Measurements from ENCODE around the gene TTN. TPM values are rescaled to one million over a fixed set of nuclear protein-coding genes. Genes with fewer than 3 reads are reported as not detected.

Gene TTN
- total RNA-seq, 1 experiment from 2014 or later = 0.05 TPM

DNA sequence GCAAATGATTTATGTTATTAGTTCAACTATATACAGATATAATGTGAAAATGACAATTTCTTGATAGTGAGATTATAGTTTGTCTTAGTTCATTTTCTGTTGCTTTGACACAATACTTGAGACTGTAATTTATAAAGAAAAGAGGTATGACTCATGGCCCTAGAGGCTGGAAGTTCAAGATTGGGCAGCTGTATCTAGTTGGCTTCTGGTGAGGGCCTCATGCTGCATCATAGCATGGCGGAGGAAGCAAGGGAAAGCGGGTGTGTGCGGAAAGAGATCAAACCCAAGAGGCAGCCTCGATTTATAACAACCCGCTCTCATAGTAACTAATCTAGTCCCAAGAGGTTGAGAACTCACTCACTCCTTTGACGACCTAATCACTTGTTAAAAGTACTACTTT is 315.6 kb downstream of the TTN start:
- CTCF ChIA-PET = no interaction called here
- H3K79me2 ChIP-seq (ENCODE audit: insufficient read depth, low read length) = 0 out of 2 replicates have a peak, but pooled peaks cover 5% of the 10 kb centered on the region
- H3K4me2 ChIP-seq (ENCODE audit: low read length) = no peak overlapping the region
- no peak overlapping the region for H2AFZ ChIP-seq (ENCODE audit: low read depth, low read length, poor library complexity, severe bottlenecking)
- no peak for DNase-seq (ENCODE audit: low read depth, low spot score)
- H3K27ac ChIP-seq (ENCODE audit: low read depth, low read length) = no peak overlapping the region
- H3K4me3 ChIP-seq (replicated peaks in 1 of 2; ENCODE audit: low read depth in 1 of 2, low read length in 2 of 2) = no peak overlapping the region
- no TSS peak for BruUV-seq (replicated peaks)
- H3K36me3 ChIP-seq (ENCODE audit: control insufficient read depth in 1 of 2, insufficient read depth in 2 of 2, low read length in 2 of 2) = peaks cover 6 to 16% of the 10 kb centered on the region in 2 experiments; a peak in 3 of 4 replicates
- no peaks in the 10 kb centered on the region for H3K9me2 ChIP-seq (ENCODE audit: insufficient read depth)
- H3K4me1 ChIP-seq (ENCODE audit: control insufficient read depth in 1 of 2, insufficient read depth in 2 of 2, low read length in 2 of 2) = no peaks in the 10 kb centered on the region
- H3K27me3 ChIP-seq (ENCODE audit: insufficient read depth, low read length) = no peaks in the 10 kb centered on the region
- POLR2A ChIA-PET = no interaction called here
- RAD21 ChIA-PET (ENCODE audit: low non-redundant PET in 1 of 2, low total read pairs in 2 of 2, uncharacterized antibody in 2 of 2, unreplicated experiment in 2 of 2) = no interaction called here
- H3K9ac ChIP-seq (ENCODE audit: low read length) = no peak overlapping the region
- ATAC-seq = no peak
- no peaks in the 10 kb centered on the region; the same call in 1 of the 2 replicates for H4K20me1 ChIP-seq (ENCODE audit: insufficient read depth)
- no peaks in the 10 kb centered on the region for H3K9me3 ChIP-seq (ENCODE audit: control insufficient read depth in 1 of 2, insufficient read depth in 1 of 2, low read depth in 1 of 2, low read length in 2 of 2)
- intact Hi-C loops (cut with micrococcal nuclease) = loop anchor here (10.0 kb wide), 1 partner anchor 1023 kb away; no protein-coding TSS in a partner anchor
- no peak for TF ChIP-seq CEBPB (IDR thresholded peaks at IDR 0.05; ENCODE audit: low read depth)
- TF ChIP-seq, protein P1, sequence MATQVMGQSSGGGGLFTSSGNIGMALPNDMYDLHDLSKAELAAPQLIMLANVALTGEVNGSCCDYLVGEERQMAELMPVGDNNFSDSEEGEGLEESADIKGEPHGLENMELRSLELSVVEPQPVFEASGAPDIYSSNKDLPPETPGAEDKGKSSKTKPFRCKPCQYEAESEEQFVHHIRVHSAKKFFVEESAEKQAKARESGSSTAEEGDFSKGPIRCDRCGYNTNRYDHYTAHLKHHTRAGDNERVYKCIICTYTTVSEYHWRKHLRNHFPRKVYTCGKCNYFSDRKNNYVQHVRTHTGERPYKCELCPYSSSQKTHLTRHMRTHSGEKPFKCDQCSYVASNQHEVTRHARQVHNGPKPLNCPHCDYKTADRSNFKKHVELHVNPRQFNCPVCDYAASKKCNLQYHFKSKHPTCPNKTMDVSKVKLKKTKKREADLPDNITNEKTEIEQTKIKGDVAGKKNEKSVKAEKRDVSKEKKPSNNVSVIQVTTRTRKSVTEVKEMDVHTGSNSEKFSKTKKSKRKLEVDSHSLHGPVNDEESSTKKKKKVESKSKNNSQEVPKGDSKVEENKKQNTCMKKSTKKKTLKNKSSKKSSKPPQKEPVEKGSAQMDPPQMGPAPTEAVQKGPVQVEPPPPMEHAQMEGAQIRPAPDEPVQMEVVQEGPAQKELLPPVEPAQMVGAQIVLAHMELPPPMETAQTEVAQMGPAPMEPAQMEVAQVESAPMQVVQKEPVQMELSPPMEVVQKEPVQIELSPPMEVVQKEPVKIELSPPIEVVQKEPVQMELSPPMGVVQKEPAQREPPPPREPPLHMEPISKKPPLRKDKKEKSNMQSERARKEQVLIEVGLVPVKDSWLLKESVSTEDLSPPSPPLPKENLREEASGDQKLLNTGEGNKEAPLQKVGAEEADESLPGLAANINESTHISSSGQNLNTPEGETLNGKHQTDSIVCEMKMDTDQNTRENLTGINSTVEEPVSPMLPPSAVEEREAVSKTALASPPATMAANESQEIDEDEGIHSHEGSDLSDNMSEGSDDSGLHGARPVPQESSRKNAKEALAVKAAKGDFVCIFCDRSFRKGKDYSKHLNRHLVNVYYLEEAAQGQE (IDR thresholded peaks at IDR 0.05; ENCODE audit: low read depth) = no peak
- no peak for TF ChIP-seq EGR1 (IDR thresholded peaks at IDR 0.05; ENCODE audit: low read depth)
- no peak for TF ChIP-seq ELF1 (IDR thresholded peaks at IDR 0.05; ENCODE audit: borderline replicate concordance, low read depth)
- TF ChIP-seq, protein P2, sequence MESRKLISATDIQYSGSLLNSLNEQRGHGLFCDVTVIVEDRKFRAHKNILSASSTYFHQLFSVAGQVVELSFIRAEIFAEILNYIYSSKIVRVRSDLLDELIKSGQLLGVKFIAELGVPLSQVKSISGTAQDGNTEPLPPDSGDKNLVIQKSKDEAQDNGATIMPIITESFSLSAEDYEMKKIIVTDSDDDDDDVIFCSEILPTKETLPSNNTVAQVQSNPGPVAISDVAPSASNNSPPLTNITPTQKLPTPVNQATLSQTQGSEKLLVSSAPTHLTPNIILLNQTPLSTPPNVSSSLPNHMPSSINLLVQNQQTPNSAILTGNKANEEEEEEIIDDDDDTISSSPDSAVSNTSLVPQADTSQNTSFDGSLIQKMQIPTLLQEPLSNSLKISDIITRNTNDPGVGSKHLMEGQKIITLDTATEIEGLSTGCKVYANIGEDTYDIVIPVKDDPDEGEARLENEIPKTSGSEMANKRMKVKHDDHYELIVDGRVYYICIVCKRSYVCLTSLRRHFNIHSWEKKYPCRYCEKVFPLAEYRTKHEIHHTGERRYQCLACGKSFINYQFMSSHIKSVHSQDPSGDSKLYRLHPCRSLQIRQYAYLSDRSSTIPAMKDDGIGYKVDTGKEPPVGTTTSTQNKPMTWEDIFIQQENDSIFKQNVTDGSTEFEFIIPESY (IDR thresholded peaks at IDR 0.05; ENCODE audit: extremely low read depth, insufficient replicate concordance, low read length) = no peak
- TF ChIP-seq, protein P3, sequence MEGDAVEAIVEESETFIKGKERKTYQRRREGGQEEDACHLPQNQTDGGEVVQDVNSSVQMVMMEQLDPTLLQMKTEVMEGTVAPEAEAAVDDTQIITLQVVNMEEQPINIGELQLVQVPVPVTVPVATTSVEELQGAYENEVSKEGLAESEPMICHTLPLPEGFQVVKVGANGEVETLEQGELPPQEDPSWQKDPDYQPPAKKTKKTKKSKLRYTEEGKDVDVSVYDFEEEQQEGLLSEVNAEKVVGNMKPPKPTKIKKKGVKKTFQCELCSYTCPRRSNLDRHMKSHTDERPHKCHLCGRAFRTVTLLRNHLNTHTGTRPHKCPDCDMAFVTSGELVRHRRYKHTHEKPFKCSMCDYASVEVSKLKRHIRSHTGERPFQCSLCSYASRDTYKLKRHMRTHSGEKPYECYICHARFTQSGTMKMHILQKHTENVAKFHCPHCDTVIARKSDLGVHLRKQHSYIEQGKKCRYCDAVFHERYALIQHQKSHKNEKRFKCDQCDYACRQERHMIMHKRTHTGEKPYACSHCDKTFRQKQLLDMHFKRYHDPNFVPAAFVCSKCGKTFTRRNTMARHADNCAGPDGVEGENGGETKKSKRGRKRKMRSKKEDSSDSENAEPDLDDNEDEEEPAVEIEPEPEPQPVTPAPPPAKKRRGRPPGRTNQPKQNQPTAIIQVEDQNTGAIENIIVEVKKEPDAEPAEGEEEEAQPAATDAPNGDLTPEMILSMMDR (IDR thresholded peaks at IDR 0.05 in 2 of 3, conservative IDR thresholded peaks at IDR 0.05 in 1 of 3; ENCODE audit: borderline replicate concordance in 1 of 3, insufficient read depth in 1 of 3, low read depth in 2 of 3, low read length in 2 of 3) = no peak
- no peak for TF ChIP-seq YY1 (IDR thresholded peaks at IDR 0.05; ENCODE audit: extremely low read depth, insufficient replicate concordance, low read depth, low read length)

Measured in HCT116 (cell line).